ENCODE results near the gene ARHGEF28. TPM values are rescaled to one million over a fixed set of nuclear protein-coding genes. Genes with fewer than 3 reads are reported as not detected.

ARHGEF28 gene
- total RNA-seq, 1 donor from 2014 or later: 66.1 TPM

DNA sequence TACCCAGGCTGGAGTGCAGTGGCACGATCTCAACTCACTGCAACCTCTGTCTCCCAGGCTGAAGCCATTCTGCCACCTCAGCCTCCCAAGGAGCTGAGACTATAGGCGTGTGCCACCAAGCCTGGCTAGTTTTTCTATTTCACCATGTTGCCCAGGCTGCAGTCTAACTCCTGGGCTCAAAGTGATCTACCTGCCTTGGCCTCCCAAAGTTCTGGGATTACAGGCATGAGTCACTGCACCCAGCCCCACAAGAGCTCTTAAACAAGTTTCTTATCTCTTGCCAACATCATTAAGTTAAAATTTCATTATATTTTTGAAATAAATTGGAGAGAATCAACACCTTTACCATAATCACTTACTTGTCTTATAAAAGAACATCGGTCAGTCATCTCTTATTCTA, 280.3 kb downstream of the ARHGEF28 start:
- DNase-seq (ENCODE audit: low read depth): no peak
- TF ChIP-seq, protein P1, sequence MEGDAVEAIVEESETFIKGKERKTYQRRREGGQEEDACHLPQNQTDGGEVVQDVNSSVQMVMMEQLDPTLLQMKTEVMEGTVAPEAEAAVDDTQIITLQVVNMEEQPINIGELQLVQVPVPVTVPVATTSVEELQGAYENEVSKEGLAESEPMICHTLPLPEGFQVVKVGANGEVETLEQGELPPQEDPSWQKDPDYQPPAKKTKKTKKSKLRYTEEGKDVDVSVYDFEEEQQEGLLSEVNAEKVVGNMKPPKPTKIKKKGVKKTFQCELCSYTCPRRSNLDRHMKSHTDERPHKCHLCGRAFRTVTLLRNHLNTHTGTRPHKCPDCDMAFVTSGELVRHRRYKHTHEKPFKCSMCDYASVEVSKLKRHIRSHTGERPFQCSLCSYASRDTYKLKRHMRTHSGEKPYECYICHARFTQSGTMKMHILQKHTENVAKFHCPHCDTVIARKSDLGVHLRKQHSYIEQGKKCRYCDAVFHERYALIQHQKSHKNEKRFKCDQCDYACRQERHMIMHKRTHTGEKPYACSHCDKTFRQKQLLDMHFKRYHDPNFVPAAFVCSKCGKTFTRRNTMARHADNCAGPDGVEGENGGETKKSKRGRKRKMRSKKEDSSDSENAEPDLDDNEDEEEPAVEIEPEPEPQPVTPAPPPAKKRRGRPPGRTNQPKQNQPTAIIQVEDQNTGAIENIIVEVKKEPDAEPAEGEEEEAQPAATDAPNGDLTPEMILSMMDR (IDR thresholded peaks at IDR 0.05; ENCODE audit: insufficient read depth, low read length, poor library complexity, severe bottlenecking): no peak
- no peak overlapping the region for H3K4me3 ChIP-seq (ENCODE audit: low read depth, low read length)
- H3K36me3 ChIP-seq (ENCODE audit: control insufficient read depth, insufficient read depth, low read length): peaks cover 3% of the 10 kb centered on the region
- H3K27me3 ChIP-seq (ENCODE audit: control insufficient read depth, insufficient read depth, low read length): no peaks in the 10 kb centered on the region

- DNase-seq (ENCODE audit: low read depth): no peak
- H3K36me3 ChIP-seq (ENCODE audit: control insufficient read depth, insufficient read depth, low read length): peaks cover 4% of the 10 kb centered on the region
- H3K4me3 ChIP-seq (ENCODE audit: low read depth, low read length): no peak overlapping the region
- TF ChIP-seq, protein P1 (IDR thresholded peaks at IDR 0.05; ENCODE audit: insufficient read depth, low read length, poor library complexity, severe bottlenecking): no peak
- no peaks in the 10 kb centered on the region for H3K27me3 ChIP-seq (ENCODE audit: control insufficient read depth, insufficient read depth, low read length)
These were observed 281.2 kb downstream of the ARHGEF28 start for GRCh38 chr5:73907164-73907563.

DNA sequence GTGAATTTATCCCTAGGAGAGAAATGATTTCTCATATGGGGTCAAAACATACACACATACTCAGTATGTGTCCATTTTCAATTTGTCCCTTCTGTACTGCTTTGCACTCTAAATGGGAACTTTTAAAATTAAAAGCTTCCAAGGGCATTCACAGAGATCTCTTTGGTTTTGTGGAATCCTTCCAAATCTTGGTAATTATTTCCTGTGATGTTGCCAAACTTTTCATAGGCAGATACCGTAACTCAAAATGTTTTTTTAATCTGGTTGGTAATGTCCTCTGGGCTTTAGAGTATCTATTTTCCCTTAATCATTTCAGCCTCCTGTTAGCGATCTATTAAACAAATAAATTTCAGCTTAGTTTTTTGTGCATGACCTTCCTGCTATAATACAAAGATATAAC, 282.4 kb downstream of the ARHGEF28 start:
- no peak for DNase-seq (ENCODE audit: low read depth)
- Histone ChIP-seq H3K4me3 (ENCODE audit: low read depth, low read length) (no peak overlapping the region), H3K27me3 (ENCODE audit: control insufficient read depth, insufficient read depth, low read length) (no peaks in the 10 kb centered on the region), H3K36me3 (ENCODE audit: control insufficient read depth, insufficient read depth, low read length) (peaks cover 4% of the 10 kb centered on the region)
- TF ChIP-seq, protein P1 (IDR thresholded peaks at IDR 0.05; ENCODE audit: insufficient read depth, low read length, poor library complexity, severe bottlenecking): no peak

DNA sequence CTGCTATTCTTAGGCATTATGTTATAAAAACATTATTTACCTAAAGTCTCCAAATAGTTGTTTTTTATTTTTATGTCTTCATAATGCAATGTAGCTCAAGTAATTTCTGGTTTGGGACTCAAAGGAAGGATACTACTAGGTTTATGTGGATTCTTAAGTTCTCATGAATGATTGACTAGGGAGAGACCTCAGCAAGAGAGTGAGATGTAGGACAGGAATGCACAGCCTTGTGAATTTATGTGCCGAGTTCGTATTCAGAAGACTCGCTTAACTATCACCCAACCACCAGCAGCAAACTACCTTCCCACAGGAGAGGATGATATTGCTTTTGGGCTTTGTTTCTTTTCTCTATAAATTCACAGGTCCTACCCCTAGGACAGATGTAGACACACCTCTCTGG, 282.9 kb downstream of the ARHGEF28 start:
- H3K27me3 ChIP-seq (ENCODE audit: control insufficient read depth, insufficient read depth, low read length): no peaks in the 10 kb centered on the region
- no peak overlapping the region for H3K4me3 ChIP-seq (ENCODE audit: low read depth, low read length)
- peak; percentile 32 for DNase-seq (ENCODE audit: low read depth)
- TF ChIP-seq, protein P1 (IDR thresholded peaks at IDR 0.05; ENCODE audit: insufficient read depth, low read length, poor library complexity, severe bottlenecking): no peak
- peaks cover 5% of the 10 kb centered on the region for H3K36me3 ChIP-seq (ENCODE audit: control insufficient read depth, insufficient read depth, low read length)

- H3K4me3 ChIP-seq (ENCODE audit: low read depth, low read length): no peak overlapping the region
- TF ChIP-seq, protein P1 (IDR thresholded peaks at IDR 0.05; ENCODE audit: insufficient read depth, low read length, poor library complexity, severe bottlenecking): no peak
- peaks cover 5% of the 10 kb centered on the region for H3K36me3 ChIP-seq (ENCODE audit: control insufficient read depth, insufficient read depth, low read length)
- H3K27me3 ChIP-seq (ENCODE audit: control insufficient read depth, insufficient read depth, low read length): no peaks in the 10 kb centered on the region
- no peak for DNase-seq (ENCODE audit: low read depth)
These were observed 283.5 kb downstream of the ARHGEF28 start for GRCh38 chr5:73909474-73909873.

- TF ChIP-seq, protein P1 (IDR thresholded peaks at IDR 0.05; ENCODE audit: insufficient read depth, low read length, poor library complexity, severe bottlenecking): no peak
- Histone ChIP-seq H3K4me3 (ENCODE audit: low read depth, low read length) (no peak overlapping the region), H3K27me3 (ENCODE audit: control insufficient read depth, insufficient read depth, low read length) (no peaks in the 10 kb centered on the region), H3K36me3 (ENCODE audit: control insufficient read depth, insufficient read depth, low read length) (peaks cover 4% of the 10 kb centered on the region)
- DNase-seq (ENCODE audit: low read depth): no peak
These were observed 285.9 kb downstream of the ARHGEF28 start for GRCh38 chr5:73911761-73912393.

Measured in kidney epithelial cell (primary cell).